Dendritic cell treated with granulocyte-macrophage colony-stimulating factor and Interleukin-4, amounts not matched to agents 40 ng/mL and 50 ng/mL, for 4 days (primary cell): Measurements from ENCODE around the gene PPP4R2.

Source experiments
- H3K27ac Mint-ChIP-seq: one replicate; pipeline ENCODE4 v1.8.0; 2022; ENCODE audit warnings: mild to moderate bottlenecking, mixed read lengths
- H3K27me3 Mint-ChIP-seq: one replicate; pipeline ENCODE4 v1.8.0; 2022; ENCODE audit warnings: mild to moderate bottlenecking, mixed read lengths
- H3K36me3 Mint-ChIP-seq: one replicate; pipeline ENCODE4 v1.8.0; 2022; ENCODE audit warnings: low read depth, mixed read lengths
- H3K4me1 Mint-ChIP-seq: one replicate; pipeline ENCODE4 v1.8.0; 2022; ENCODE audit warnings: low read depth, mixed read lengths
- H3K4me3 Mint-ChIP-seq: one replicate; pipeline ENCODE4 v1.8.0; 2022; ENCODE audit warnings: mild to moderate bottlenecking, moderate library complexity, mixed read lengths
- H3K9me3 Mint-ChIP-seq: one replicate; pipeline ENCODE4 v1.8.0; 2022; ENCODE audit warnings: mixed read lengths
- intact Hi-C: fragments of 100-400 bp; cut with micrococcal nuclease; formaldehyde crosslinking; loops from one replicate; pipeline ENCODE4 v1.15.0; 2022

Gene PPP4R2

DNA sequence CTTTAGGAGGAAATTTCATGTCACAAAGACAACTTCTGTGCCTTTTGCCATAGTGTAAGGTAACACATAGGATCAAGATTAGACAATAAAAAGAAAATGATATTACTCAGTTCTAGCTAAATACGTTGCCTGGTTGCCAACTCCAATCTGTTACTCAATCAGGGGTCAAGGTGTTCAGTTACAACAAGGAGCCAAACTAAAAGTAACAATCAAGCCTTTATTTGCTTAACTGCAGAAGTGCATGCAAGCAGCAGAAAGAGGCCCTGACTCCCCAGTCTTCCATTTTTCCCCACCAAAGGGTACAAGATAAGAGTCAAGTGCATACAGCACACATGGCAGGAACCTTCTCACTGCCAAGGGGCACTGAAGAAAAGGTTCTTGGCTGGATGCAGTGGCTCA is 28.3 kb upstream of the PPP4R2 start:
- H3K27me3 Mint-ChIP-seq = peaks cover 3% of the 10 kb centered on the region
- H3K4me1 Mint-ChIP-seq = no peaks in the 10 kb centered on the region
- intact Hi-C loops = no loop called here
- H3K4me3 Mint-ChIP-seq = no peak overlapping the region
- no peaks in the 10 kb centered on the region for H3K36me3 Mint-ChIP-seq
- no peaks in the 10 kb centered on the region for H3K9me3 Mint-ChIP-seq
- no peak overlapping the region for H3K27ac Mint-ChIP-seq

DNA sequence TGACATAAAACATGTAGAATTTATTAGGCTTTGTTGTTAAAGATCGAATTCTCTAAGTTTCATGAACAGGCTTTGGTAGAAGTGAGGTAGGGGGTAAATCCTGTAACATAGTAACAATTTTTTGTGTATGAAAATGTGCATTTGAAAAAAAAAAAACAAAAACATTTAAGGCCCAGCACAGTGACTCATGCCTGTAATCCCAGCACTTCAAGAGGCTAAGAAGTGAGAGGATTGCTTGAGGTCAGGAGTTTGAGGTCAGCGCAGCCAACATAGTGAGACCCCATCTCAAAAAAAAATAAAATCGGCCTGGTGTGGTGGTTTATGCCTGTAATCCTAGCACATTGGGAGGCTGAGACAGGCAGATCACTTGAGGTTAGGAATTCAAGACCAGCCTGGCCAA is 26.8 kb upstream of the PPP4R2 start:
- H3K9me3 Mint-ChIP-seq = no peaks in the 10 kb centered on the region
- no peaks in the 10 kb centered on the region for H3K4me1 Mint-ChIP-seq
- intact Hi-C loops = no loop called here
- H3K4me3 Mint-ChIP-seq = no peak overlapping the region
- H3K27ac Mint-ChIP-seq = no peak overlapping the region
- H3K36me3 Mint-ChIP-seq = no peaks in the 10 kb centered on the region
- H3K27me3 Mint-ChIP-seq = peaks cover 3% of the 10 kb centered on the region

DNA sequence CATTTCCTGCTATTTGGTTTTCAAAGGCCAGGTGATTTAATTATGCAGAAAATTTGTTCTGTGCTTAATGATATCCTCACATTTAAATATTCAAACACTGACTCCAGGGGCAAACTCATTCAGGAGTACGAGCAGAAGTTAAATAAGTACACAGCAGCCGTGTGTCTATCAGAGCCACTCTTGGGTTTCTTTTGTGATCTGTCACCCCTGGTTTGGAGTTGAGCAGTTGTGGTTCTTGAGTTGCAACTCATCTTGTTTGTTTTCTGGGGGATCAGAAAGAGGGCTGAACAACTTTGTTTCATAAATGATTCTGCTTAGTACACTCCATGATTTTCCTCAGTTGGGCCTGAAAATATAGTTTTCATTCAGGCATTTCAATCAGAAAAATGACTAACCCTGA is 25.7 kb upstream of the PPP4R2 start:
- intact Hi-C loops = no loop called here
- H3K9me3 Mint-ChIP-seq = no peaks in the 10 kb centered on the region
- no peak overlapping the region for H3K27ac Mint-ChIP-seq
- peaks cover 3% of the 10 kb centered on the region for H3K27me3 Mint-ChIP-seq
- H3K4me3 Mint-ChIP-seq = no peak overlapping the region
- no peaks in the 10 kb centered on the region for H3K4me1 Mint-ChIP-seq
- no peaks in the 10 kb centered on the region for H3K36me3 Mint-ChIP-seq

DNA sequence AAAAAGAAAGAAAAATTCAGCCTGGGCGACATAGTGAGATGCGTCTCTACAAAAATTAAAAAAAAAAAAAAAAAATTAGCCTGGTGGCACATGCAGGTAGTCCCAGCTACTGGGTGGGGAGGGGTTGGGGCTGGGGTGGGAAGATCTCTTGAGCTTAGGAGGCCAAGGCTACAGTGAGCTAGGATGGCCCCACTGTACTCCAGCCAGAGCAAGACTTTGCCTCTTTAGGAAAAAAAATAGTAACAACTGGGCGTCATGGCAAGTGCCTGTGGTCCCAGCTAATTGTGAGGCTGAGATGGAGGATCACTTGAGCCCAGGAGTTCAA is 23.9 kb upstream of the PPP4R2 start:
- no peak overlapping the region for H3K4me3 Mint-ChIP-seq
- H3K27me3 Mint-ChIP-seq = peaks cover 3% of the 10 kb centered on the region
- intact Hi-C loops = no loop called here
- no peak overlapping the region for H3K27ac Mint-ChIP-seq
- no peaks in the 10 kb centered on the region for H3K9me3 Mint-ChIP-seq
- H3K36me3 Mint-ChIP-seq = no peaks in the 10 kb centered on the region
- no peaks in the 10 kb centered on the region for H3K4me1 Mint-ChIP-seq

DNA sequence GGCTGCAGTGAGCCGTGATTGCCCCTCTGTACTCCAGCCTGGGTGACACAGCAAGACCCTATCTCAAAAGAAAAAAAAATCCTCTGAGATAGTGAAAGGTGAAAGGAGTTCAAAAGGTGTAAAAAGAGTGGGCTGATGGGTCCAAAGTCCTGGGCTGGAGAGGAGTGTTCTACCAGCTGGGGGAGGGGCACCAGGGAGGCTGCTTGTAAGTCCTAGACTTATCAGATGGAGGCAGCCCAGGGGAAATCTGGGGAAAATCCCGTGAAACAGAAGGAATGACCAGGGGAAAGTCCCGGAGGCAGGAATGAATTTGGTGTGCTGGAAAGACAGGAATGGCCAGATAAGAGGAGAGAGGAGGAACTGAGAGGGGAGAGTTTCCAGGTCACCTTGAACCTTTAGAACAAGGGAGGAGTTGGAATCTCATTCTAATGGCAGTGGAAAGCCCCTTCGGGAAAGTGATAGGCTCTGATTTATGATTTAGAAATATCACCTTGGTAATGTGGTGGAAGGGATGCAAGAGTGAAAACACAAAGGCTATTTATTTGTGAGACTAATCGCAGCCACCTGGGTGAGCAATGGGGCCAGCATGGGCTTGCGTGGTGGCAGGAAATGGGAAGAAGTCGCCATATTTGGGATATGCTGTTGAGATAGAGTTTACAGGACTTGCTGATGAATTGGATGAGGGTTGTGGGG is 23.4 kb upstream of the PPP4R2 start:
- H3K4me1 Mint-ChIP-seq = no peaks in the 10 kb centered on the region
- H3K4me3 Mint-ChIP-seq = no peak overlapping the region
- intact Hi-C loops = no loop called here
- H3K9me3 Mint-ChIP-seq = no peaks in the 10 kb centered on the region
- H3K36me3 Mint-ChIP-seq = no peaks in the 10 kb centered on the region
- no peak overlapping the region for H3K27ac Mint-ChIP-seq
- H3K27me3 Mint-ChIP-seq = peaks cover 3% of the 10 kb centered on the region

DNA sequence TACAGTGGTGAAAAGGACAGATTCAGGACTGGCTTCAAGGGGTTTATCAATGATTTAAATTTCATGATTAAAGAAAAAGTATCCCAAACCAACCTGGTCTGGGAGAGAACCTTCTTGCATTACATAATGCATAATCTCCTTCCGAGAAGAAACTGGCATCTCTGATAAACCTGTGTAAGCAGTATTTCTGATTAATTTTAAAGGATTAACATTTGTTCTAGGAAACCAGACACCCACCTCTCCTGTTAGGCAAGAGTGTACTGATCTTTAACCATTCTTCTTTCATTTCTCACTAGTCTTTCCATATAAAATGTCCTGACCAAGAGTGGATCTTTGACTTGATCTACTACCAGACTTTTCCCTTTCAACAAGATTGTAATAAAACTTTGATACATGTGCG is 22.8 kb upstream of the PPP4R2 start:
- H3K9me3 Mint-ChIP-seq = no peaks in the 10 kb centered on the region
- peaks cover 3% of the 10 kb centered on the region for H3K27me3 Mint-ChIP-seq
- no peaks in the 10 kb centered on the region for H3K36me3 Mint-ChIP-seq
- intact Hi-C loops = no loop called here
- H3K4me3 Mint-ChIP-seq = no peak overlapping the region
- H3K4me1 Mint-ChIP-seq = no peaks in the 10 kb centered on the region
- no peak overlapping the region for H3K27ac Mint-ChIP-seq

DNA sequence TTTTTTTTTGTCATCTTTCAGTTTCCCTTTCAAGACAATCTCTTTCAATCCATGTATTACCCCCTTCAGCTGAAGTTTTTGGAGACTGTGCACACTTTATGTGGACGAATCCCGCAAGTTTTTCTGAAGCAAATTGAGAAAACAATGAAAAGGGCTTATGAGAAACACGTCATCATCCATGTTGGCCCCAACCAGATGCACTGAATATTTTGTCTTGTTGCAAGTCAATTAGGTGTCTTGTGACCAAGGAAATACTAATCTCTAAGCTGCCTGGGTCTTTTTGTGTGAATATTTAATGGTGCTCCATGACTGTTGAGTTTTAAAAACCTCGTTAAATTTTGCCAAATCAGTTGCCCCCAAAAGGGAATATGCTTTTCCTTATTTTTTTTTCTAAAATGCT is 21.7 kb upstream of the PPP4R2 start:
- H3K27me3 Mint-ChIP-seq = peaks cover 3% of the 10 kb centered on the region
- H3K36me3 Mint-ChIP-seq = no peaks in the 10 kb centered on the region
- H3K4me3 Mint-ChIP-seq = no peak overlapping the region
- H3K4me1 Mint-ChIP-seq = no peaks in the 10 kb centered on the region
- no peak overlapping the region for H3K27ac Mint-ChIP-seq
- H3K9me3 Mint-ChIP-seq = no peaks in the 10 kb centered on the region
- intact Hi-C loops = no loop called here

DNA sequence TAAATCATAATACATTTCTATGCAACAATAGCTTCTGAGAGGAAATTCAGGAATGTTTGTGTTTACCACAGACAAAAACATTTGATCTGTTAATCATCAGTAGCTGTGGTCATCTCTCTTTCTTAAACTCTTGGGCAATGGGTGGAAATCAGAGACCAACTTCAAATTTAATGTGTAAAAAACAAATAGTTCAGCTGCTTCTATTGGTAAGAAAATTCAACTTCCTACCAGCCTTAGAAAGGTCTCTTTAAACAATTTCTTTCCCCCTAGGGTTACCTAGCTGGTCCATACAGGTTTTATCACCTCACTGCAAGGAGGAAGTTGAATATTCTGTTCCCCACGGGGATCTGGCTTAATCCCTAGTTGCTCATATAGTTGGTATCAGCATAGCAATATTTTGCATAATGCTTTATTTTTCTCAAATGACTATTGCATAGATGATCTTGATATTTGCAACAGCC is 20.3 kb upstream of the PPP4R2 start:
- intact Hi-C loops = no loop called here
- Mint-ChIP-seq H3K4me3 (no peak overlapping the region), H3K9me3 (no peaks in the 10 kb centered on the region), H3K27me3 (peaks cover 3% of the 10 kb centered on the region), H3K27ac (no peak overlapping the region), H3K4me1 (no peaks in the 10 kb centered on the region), H3K36me3 (no peaks in the 10 kb centered on the region)

DNA sequence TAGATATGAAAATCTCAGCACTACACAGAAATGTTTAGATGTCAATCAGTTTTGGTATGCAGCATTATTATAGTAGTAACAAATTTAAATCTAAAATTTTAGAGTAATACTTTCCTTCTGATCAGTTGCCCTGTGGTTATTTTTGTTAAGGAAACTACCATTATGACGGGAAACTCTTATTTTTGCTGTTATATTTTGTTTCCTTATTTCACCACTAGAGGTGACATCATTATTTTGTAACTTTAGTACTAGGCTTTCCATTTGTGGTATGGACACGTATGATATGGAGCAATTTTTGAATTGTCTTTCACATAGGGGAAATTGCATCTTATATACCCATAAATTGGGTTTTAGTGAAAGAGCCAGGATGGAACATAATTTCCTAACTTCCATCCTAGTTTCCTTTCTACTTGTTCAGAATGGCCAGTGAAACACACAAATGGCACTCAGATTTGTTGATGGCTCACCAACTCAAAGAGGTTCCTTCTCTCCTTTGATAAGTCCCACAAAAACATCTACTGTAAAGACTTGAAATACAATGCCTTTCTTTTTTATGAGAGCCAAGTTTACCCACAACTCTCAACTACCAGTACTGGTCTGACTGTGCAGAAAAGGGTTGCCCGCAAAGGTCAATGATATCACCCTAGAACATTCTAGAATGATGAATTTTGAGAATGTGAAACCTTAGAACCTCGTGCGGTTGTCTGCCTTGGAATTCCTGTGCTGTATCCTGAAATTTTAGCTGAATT is 19.4 kb upstream of the PPP4R2 start:
- H3K4me1 Mint-ChIP-seq = no peaks in the 10 kb centered on the region
- no peak overlapping the region for H3K4me3 Mint-ChIP-seq
- intact Hi-C loops = no loop called here
- no peaks in the 10 kb centered on the region for H3K36me3 Mint-ChIP-seq
- H3K27me3 Mint-ChIP-seq = peaks cover 3% of the 10 kb centered on the region
- no peaks in the 10 kb centered on the region for H3K9me3 Mint-ChIP-seq
- H3K27ac Mint-ChIP-seq = no peak overlapping the region

DNA sequence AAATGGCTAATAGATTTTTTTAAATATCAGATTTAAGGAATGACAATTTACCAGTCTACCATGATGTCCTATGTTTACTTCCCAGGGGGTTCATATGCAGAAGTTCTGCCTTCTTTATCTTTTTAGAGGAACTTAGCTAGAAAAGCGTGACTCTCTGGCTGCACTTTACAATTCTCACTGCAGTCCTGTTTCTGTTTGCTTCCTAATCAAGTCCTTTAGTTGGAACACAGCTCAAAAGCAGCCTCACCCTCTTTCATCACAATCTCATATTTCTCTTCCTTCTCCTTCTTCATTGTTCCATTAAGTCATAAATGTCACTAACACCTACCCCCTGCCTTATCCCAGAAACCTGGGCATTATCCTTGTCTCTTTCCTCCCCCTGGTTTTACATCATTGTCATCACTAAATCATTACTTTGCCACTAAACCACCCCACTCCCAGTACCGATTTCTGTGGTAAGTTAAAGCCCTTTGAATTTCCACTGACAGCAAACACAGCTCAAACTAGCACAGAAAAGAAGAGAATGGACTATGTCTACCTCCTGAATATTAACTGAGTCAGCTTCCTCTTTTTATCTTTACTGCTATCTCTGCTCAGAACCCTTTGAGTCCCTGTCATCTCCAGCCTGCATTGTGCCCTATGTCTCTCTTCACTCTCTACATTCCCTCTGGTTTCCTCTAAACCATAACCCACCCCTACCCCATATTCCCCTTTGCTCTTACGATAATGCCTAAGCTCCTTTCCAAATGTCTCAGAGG is 13.8 kb upstream of the PPP4R2 start:
- Mint-ChIP-seq H3K4me1 (peaks cover 9% of the 10 kb centered on the region), H3K36me3 (no peaks in the 10 kb centered on the region), H3K9me3 (peaks cover 12% of the 10 kb centered on the region), H3K27me3 (no peaks in the 10 kb centered on the region), H3K27ac (peak overlapping the region; percentile 61), H3K4me3 (no peak overlapping the region)
- intact Hi-C loops = no loop called here

DNA sequence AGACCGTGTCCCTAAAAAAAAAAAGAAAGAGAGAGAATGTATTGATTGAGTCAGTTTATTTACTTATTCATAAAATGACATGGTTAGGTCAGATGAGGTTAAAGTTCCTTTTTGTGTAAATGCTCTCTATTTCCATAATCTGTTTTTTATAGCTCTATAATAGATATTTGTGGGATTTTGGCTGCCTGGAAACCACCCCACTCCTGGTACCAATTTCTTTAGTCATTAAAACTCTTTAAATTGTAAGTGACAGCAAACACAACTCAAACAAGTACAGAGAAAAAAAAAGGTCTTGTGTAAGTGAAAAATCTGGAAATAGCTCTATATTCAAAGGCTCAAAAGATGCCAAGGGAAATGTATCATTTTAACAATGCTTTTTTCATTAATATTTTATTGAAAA is 11.0 kb upstream of the PPP4R2 start:
- intact Hi-C loops = no loop called here

DNA sequence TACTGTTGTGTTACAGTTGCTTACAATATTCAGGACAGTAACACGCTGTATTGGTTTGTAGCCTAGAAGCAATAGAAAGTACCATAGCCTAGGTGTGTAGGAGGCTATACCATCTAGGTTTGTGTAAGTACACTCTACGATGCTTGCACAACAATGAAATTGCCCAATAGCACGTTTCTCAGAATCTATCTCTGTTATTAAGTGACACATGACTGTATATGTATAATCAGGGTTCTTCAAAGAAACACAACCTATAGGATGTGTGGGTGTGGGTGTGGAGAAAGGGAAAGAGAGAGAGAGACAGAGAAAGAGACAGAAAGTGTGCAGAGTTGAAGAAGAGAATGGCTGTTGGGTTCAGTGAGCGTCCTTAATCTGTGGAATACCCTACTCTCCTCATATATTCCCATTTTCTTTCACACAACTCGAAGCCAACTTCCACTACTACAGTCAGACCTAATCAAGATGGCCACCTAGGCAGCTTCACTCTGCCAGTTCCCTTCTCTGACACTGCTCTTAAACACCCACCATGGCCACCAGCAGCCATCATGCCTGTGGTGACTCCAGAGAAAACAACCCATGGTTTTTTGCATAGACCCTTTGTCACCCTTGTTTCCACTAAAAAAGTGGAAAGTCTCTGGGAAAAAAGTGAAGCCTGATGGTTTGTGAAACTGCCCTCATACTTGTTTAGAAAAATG is 5.8 kb upstream of the PPP4R2 start:
- Mint-ChIP-seq H3K27ac (no peak overlapping the region), H3K4me1 (peaks cover 6% of the 10 kb centered on the region), H3K27me3 (no peaks in the 10 kb centered on the region), H3K4me3 (no peak overlapping the region), H3K36me3 (no peaks in the 10 kb centered on the region), H3K9me3 (peaks cover 3% of the 10 kb centered on the region)
- intact Hi-C loops = no loop called here

More for the DNA sequence above, 11.0 kb upstream of the PPP4R2 start:
- no peaks in the 10 kb centered on the region for H3K27me3 Mint-ChIP-seq
- no peaks in the 10 kb centered on the region for H3K36me3 Mint-ChIP-seq
- H3K4me3 Mint-ChIP-seq = no peak overlapping the region
- H3K4me1 Mint-ChIP-seq = peaks cover 10% of the 10 kb centered on the region
- H3K9me3 Mint-ChIP-seq = peaks cover 12% of the 10 kb centered on the region
- no peak overlapping the region for H3K27ac Mint-ChIP-seq

DNA sequence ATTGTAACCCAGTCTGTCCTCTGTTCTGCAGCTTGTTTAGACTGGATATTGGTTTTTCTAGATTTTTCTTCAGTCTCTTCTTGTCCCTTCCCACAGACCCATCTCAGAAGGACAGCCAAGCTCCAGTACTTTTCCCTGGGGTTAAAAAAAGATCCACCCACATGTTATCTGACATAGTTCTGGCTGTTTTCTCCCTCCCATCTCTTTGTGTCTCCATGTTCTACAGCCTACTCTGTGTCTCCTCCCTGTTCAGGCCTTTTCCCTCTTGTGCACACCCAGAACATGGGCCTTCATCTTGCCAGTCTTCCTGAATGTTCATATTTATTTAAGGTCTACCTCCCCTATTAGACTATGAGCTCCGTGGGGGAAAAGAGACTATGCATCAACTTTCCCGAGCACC is 5.1 kb upstream of the PPP4R2 start:
- Mint-ChIP-seq H3K27ac (no peak overlapping the region), H3K4me3 (no peak overlapping the region), H3K4me1 (peaks cover 6% of the 10 kb centered on the region), H3K36me3 (no peaks in the 10 kb centered on the region), H3K9me3 (no peaks in the 10 kb centered on the region), H3K27me3 (no peaks in the 10 kb centered on the region)
- intact Hi-C loops = no loop called here

DNA sequence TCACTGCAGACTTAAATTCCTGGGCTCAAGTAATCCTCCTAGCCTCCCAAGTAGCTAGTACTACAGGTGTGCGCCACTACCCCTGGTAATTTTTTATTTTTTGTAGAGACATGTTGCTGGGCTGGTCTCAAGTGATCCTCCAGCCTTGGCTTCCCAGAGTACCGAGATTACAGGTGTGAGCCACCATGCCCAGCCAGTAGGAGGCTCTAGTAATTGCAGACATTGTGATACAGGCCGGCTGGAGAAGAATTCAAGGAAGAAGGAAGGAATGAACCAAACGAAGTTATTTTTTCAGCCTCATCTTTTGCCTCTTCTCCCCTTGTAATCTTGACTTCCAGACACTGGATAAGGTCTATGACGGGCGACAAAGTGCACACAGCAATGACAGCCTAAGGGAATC is 3.2 kb upstream of the PPP4R2 start:
- intact Hi-C loops = no loop called here
- Mint-ChIP-seq H3K9me3 (no peaks in the 10 kb centered on the region), H3K36me3 (peaks cover 15% of the 10 kb centered on the region), H3K27ac (no peak overlapping the region), H3K27me3 (no peaks in the 10 kb centered on the region), H3K4me1 (peaks cover 13% of the 10 kb centered on the region), H3K4me3 (no peak overlapping the region)
